Inferior parietal cortex (tissue), 1 donor: ENCODE measurements around the gene DLGAP1.

Experiments
- DNase-seq: peaks from one replicate; pipeline ENCODE4 v3.0.0-alpha.2; 2016; ENCODE audit errors: extremely low spot score

The DLGAP1 gene

DNA sequence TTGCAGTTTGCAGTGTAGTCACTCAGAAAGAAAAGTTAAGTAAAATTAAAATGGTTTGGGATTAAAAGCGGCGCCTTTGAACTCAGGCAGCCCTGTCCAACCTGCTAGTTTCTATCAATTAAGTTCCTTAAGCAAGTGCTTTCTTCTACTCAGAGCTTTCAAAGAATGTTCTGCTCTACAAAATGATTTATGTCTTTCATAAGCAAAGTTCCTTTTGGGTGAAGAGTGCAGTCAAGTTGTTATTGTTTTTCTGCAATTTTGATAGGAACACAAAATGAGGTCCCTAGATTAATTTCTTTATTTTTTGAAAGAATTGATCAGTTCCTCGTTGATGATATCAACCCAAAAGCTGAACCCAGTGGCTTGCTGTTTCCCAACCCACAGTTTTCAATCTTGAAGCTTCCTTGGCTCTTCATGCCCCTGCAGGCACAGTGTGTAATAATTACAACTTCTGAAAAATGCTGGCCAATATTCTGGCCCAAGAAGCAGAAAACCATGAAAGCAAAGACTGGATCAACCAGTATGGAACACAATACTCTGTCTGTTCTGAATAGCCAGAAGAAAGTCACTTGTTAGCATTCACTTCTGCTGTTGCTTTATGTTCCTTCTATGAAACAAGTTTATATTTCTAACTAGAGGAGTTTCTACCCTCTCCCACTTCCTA is 916.0 kb downstream of the DLGAP1 start:
- DNase-seq = no peak

GRCh38 chr18:3538456-3538855 is 916.7 kb downstream of the DLGAP1 start:
- DNase-seq = peak; percentile 61

DNA sequence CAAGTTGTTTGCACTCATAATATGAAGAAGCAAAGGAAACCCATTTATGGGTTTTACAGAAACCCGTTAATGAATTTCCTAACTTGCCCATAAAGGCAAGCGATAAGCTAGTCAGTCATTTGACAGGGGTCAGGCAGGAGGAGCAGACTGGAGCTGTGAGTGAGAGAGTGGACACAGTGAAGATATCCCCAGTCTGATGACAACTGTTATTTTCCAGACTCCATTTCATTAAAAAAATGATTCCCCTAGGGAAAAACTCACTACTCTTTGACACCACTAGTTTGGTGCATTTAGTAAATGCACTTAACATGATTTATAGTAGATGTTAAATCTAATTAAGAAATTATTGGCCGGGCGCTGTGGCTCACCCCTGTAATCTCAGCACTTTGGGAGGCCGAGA is 924.3 kb downstream of the DLGAP1 start:
- no peak for DNase-seq

- no peak for DNase-seq
Measured at GRCh38 chr18:3529601-3530000, 925.5 kb downstream of the DLGAP1 start.

- DNase-seq = no peak
Measured at GRCh38 chr18:3529077-3529476, 926.0 kb downstream of the DLGAP1 start.

GRCh38 chr18:3528231-3528630 is 926.9 kb downstream of the DLGAP1 start:
- DNase-seq = no peak

DNA sequence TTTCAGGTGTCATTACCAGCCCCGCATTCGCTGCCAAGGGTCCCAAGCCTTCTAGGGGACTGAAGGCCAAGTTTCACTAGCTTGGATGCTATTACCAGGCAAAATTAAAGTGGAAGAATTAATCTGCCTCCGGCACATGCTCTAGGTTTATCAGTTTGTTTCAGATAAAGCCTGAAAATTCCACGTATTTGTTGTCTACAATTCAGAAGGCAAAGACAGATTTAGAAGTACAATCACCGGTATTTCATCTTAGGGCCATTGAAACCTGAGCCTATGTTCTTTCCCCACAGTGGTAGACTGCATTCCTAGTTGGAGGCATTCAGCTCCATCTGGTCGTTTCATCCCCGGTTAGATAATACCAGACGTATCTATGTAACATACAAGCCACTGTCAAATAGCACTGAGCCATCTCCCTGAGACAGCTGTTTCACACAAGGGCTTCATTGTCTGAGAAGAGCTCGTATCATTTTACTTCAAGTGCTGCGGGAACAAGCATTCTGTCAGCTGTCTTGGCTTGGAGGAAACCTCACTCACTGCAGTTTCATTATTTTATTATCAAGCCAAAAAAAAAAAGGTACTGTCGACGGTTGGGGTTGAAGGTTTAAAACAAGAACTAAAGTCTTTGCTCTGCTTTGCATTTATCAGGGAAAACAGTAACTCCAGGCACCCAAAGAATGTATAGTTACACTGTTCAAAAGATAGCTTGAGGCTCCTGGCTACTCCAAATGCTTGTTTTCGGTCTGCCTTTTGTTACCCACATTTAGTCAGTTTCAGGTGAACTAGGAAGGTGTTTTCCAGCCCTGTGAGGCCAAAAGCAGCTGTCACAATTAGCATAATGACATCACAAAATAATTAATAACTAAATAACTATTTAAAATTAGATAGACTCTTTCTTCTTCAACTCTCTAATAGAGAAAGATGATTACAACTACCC is 928.4 kb downstream of the DLGAP1 start:
- peak; percentile 79 for DNase-seq

- peak; percentile 53 for DNase-seq
Measured at GRCh38 chr18:3525870-3526420, 929.2 kb downstream of the DLGAP1 start.

- peak; percentile 44 for DNase-seq
Measured at GRCh38 chr18:3524706-3525105, 930.4 kb downstream of the DLGAP1 start.

GRCh38 chr18:3520230-3521085 is 934.6 kb downstream of the DLGAP1 start:
- DNase-seq = no peak

GRCh38 chr18:3514312-3515216 is 940.5 kb downstream of the DLGAP1 start:
- DNase-seq = no peak

DNA sequence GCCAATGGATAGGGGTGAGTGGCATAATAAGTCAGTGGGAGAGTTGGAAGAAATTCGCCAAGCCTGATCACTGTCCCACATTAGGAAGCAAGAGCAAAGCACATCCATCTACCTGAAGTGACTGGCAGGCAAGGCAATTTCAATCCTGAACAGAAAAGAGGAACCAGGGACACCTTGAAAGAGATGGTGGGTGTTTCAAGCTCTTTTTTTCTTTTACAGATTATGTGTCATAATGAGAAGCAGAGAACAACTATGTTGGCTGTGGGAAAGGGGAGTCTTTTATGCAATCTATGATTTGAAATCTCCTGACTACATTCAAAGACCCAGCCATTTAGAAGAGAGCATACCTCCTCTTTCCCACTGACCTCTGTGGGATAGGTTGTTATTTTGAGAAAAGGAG is 941.6 kb downstream of the DLGAP1 start:
- DNase-seq = no peak

DNA sequence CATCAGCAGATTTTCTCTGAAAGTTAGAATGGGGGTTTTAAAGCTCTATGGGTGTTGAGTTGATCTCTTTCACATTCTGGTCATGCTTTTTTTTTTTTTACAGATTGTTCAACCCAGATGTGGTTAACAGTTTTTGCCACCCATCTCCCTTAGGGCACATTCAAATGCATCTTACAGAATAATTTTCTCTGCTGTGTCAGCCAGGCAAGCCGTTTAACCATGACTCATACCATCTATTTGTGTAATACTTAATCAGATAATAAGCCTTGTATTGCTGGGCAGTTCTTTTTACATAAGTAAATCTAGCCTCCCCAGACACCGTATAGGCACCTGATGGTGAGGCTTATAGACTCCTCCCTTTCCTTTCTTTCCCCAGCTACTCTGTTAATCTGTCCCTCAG is 943.1 kb downstream of the DLGAP1 start:
- DNase-seq = no peak

- no peak for DNase-seq
Measured at GRCh38 chr18:3510896-3511295, 944.2 kb downstream of the DLGAP1 start.

DNA sequence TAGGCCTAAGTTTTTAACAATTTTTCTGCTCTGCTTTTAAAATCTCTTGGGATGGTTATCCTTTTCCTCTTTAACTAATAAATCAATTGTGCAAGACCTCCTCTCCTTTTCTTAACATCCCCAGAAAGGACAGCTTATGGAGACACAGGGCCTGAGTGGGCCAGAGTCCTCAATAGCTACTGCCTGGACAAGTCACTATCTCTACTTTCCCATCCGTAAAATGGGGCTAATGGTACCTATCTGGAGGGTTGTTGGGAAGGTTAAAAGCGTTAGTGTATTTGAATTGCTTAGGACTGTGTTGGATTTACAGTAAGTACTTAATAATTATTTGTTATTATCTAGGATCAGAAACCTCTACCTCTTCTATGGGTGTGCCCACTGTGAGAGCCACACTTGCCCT is 945.1 kb downstream of the DLGAP1 start:
- DNase-seq = no peak

- DNase-seq = no peak
Measured at GRCh38 chr18:3508576-3509549, 946.2 kb downstream of the DLGAP1 start.

GRCh38 chr18:3504637-3505036 is 950.5 kb downstream of the DLGAP1 start:
- no peak for DNase-seq

DNA sequence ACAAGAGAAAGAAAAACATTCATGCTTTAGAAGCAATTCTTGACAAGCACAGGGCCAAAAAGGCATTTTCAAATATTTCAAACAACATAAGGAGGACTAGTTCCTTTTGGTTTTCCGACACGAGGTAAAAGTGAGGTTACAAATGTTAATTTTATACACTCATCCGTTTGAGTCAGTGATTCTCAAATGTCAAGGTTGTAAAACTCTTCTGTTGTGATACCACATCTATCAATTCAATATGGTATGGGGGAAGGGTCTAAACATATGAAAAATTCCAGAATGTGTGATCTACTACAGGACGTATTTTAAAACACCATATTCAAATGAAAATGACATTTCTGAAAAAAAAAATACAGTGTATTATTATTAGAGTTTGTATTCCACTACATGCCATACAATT is 952.5 kb downstream of the DLGAP1 start:
- DNase-seq = no peak

DNA sequence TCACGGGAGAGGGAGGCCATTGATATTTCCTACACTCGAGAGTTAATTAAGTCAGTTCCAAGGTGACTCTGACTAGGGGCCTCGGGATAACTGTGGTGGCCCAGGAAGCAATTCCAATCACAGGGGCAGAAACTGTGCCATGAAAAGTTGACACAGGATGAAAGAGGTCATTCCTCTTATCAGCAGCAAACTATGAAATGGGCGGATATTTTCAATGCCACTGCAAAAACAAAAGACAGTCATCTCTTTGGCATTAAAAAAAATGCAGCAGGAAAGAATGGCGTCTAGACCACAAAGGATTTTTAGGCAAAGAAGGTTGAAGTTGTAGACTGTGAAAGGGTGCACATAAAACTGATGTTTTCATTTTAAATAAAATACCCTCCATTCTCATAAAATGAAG is 955.1 kb downstream of the DLGAP1 start:
- no peak for DNase-seq

GRCh38 chr18:3499501-3499900 is 955.6 kb downstream of the DLGAP1 start:
- no peak for DNase-seq
